Uterus (tissue), 4 donors: ENCODE measurements around the gene YWHAH. TPM values are rescaled to one million over a fixed set of nuclear protein-coding genes. Genes with fewer than 3 reads are reported as not detected.

Experiments
- DNase-seq, 2 donors: peaks; one replicate each; pipeline ENCODE4 v3.0.0-alpha.2; 2019 to 2020
- H3K27ac ChIP-seq, 2 donors: fragments of 200-600 bp; sonication (generic); 1 replicate in 1 of 2; 2 replicates in 1 of 2; pipeline ENCODE4 v1.5.1; 2016 to 2018
- H3K27me3 ChIP-seq, 2 donors: fragments of 200-600 bp; sonication (generic); one replicate each; pipeline ENCODE4 v1.5.1; 2018 to 2019; ENCODE audit warnings: control low read depth in 1 of 2
- H3K36me3 ChIP-seq, 2 donors: fragments of 200-600 bp; sonication (generic); one replicate each; pipeline ENCODE4 v1.5.1; 2019; ENCODE audit warnings: control low read depth in 1 of 2
- H3K4me1 ChIP-seq, 2 donors: fragments of 200-600 bp; sonication (generic); one replicate each; pipeline ENCODE4 v1.5.1; 2018 to 2019; ENCODE audit warnings: control low read depth in 1 of 2
- H3K4me3 ChIP-seq, 2 donors: fragments of 200-600 bp; sonication (generic); 1 replicate in 1 of 2; 2 replicates in 1 of 2; pipeline ENCODE4 v1.5.1; 2018 to 2019; ENCODE audit warnings: mild to moderate bottlenecking in 1 of 2
- H3K9me3 ChIP-seq, 2 donors: fragments of 200-600 bp; sonication (generic); one replicate each; pipeline ENCODE4 v1.5.1; 2019; ENCODE audit warnings: control low read depth in 1 of 2
- CTCF ChIP-seq, 4 experiments: fragments of 200-600 bp in 2 of 4; fragments of 450-650 bp in 2 of 4; sonication (generic) in 2 of 4; IDR thresholded peaks; one replicate each; pipeline ENCODE4 v1.5.1; 2016 to 2019; ENCODE audit warnings: antibody characterized with exemption in 4 of 4, mild to moderate bottlenecking in 2 of 4, moderate library complexity in 1 of 4
- POLR2A ChIP-seq, 2 donors: fragments of 450-650 bp; IDR thresholded peaks; one replicate each; pipeline ENCODE4 v1.6.1; 2016; ENCODE audit warnings: antibody characterized with exemption in 2 of 2, mild to moderate bottlenecking in 1 of 2, moderate library complexity in 1 of 2
- intact Hi-C: fragments of 100-400 bp; cut with DNase I; formaldehyde crosslinking; loops from one replicate; pipeline ENCODE4 v1.15.1; 2023; ENCODE audit warnings: low total_unique reads
- small RNA-seq: library from RNA; depleted of rRNA; stranded (forward); fragments of <200 nt; gene quantifications from one replicate; pipeline ENCODE3, GENCODE V24; 2016
- total RNA-seq, 4 donors: library from RNA; depleted of rRNA in 3 of 4; stranded (reverse); fragments of >200 nt in 3 of 4; gene quantifications; one replicate each; pipeline versions ENCODE4 v1.1.0 to v1.2.4, GENCODE V29; 2014 to 2023
- donor health status: DM: yes; HTN: yes; CAD: no.

Gene YWHAH
- total RNA-seq, 4 donors from 2014 or later: 37.1 to 209 (median 101) TPM

DNA sequence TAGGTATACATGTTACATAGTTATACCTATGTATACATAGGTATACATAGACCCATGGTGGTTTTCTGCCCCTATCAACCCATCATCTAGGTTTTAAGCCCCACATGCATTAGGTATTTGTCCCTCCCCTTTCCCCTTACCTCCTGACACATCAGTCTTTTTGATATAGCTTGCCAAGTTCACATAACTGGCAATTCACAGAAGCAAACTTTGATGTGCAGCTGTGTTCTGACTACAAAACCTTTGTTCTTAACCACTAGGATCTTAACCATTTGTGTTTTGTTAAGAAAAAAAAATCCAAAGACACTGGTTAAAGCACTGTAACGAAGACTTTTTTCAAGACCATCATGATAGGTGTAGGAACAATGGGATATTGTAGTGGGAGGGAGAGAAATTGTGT lies 55.8 kb downstream of the YWHAH start:
- no peak for DNase-seq
- TF ChIP-seq POLR2A (IDR thresholded peaks at IDR 0.05) (no peak), CTCF (IDR thresholded peaks at IDR 0.05) (no peak)
- Histone ChIP-seq H3K4me1 (no peaks in the 10 kb centered on the region), H3K36me3 (no peaks in the 10 kb centered on the region), H3K4me3 (no peak overlapping the region), H3K27me3 (no peaks in the 10 kb centered on the region), H3K27ac (no peak overlapping the region), H3K9me3 (no peaks in the 10 kb centered on the region)
- intact Hi-C loops: no loop called here

- no peak overlapping the region for H3K4me3 ChIP-seq
- intact Hi-C loops: no loop called here
Measured at GRCh38 chr22:32005453-32005852, 61.1 kb downstream of the YWHAH start.

More at GRCh38 chr22:32005453-32005852, 61.1 kb downstream of the YWHAH start:
- no peaks in the 10 kb centered on the region for H3K27me3 ChIP-seq
- no peaks in the 10 kb centered on the region for H3K4me1 ChIP-seq
- no peak for TF ChIP-seq POLR2A (IDR thresholded peaks at IDR 0.05)
- TF ChIP-seq CTCF (IDR thresholded peaks at IDR 0.05): no peak
- no peak overlapping the region for H3K27ac ChIP-seq
- no peaks in the 10 kb centered on the region for H3K36me3 ChIP-seq
- H3K9me3 ChIP-seq: no peaks in the 10 kb centered on the region
- DNase-seq: no peak

Small RNA genes lying within 50 kb of the gene (small RNA-seq; reads per million reads assigned to genes)
- not detected for gene RN7SL305P

Other genes with a start within 250 kb of the YWHAH start
- gene PRR14L, start 194.4 kb upstream of the YWHAH start, total RNA-seq: 10 to 100 TPM in 3 of 4 donors, 1 to 10 TPM in 1; 7.1 to 62.2 (median 22.9) TPM
- gene DEPDC5, start 190.5 kb upstream of the YWHAH start, total RNA-seq: 100 to 1,000 TPM in 1 of 4 donors, 10 to 100 TPM in 2, 1 to 10 TPM in 1; 9.1 to 180 (median 37.2) TPM
- under 1 TPM in 2 of 4 donors, not detected in 2; 0.14 to 0.59 TPM for gene SLC5A1, start 98.7 kb downstream of the YWHAH start, total RNA-seq
- not detected for gene C22orf42, start 214.8 kb downstream of the YWHAH start, total RNA-seq